Epidermal melanocyte (primary cell): Measurements from ENCODE around the gene TOP2B.

Source experiments
- DNase-seq: peaks from one replicate; pipeline ENCODE4 v3.0.0; 2011; ENCODE audit warnings: low spot score; ENCODE audit not compliant: insufficient read length

TOP2B gene

GRCh38 chr3:25585361-25586166 is 79.1 kb downstream of the TOP2B start:
- DNase-seq: peak; percentile 28

- DNase-seq: no peak
Observed at GRCh38 chr3:25584011-25584789, 80.5 kb downstream of the TOP2B start.

GRCh38 chr3:25583343-25583742 is 81.4 kb downstream of the TOP2B start:
- DNase-seq: no peak

GRCh38 chr3:25582242-25582641 is 82.5 kb downstream of the TOP2B start:
- DNase-seq: peak; percentile 45

- no peak for DNase-seq
Observed at GRCh38 chr3:25581823-25582222, 82.9 kb downstream of the TOP2B start.

GRCh38 chr3:25581335-25581734 is 83.4 kb downstream of the TOP2B start:
- no peak for DNase-seq

- no peak for DNase-seq
Observed at GRCh38 chr3:25580534-25580933, 84.2 kb downstream of the TOP2B start.

- DNase-seq: no peak
Observed at GRCh38 chr3:25578059-25578458, 86.6 kb downstream of the TOP2B start.

GRCh38 chr3:25576831-25577454 is 87.8 kb downstream of the TOP2B start:
- DNase-seq: no peak

- no peak for DNase-seq
Observed at GRCh38 chr3:25576146-25576545, 88.6 kb downstream of the TOP2B start.

GRCh38 chr3:25575001-25575400 is 89.7 kb downstream of the TOP2B start:
- DNase-seq: no peak

GRCh38 chr3:25574172-25574765 is 90.4 kb downstream of the TOP2B start:
- DNase-seq: no peak

- no peak for DNase-seq
Observed at GRCh38 chr3:25573386-25574171, 91.1 kb downstream of the TOP2B start.

GRCh38 chr3:25572919-25573385 is 91.8 kb downstream of the TOP2B start:
- no peak for DNase-seq

GRCh38 chr3:25572336-25572735 is 92.4 kb downstream of the TOP2B start:
- DNase-seq: no peak

GRCh38 chr3:25571285-25571684 is 93.4 kb downstream of the TOP2B start:
- DNase-seq: no peak

GRCh38 chr3:25568525-25569078 is 96.1 kb downstream of the TOP2B start:
- no peak for DNase-seq

GRCh38 chr3:25567806-25568524 is 96.7 kb downstream of the TOP2B start:
- DNase-seq: no peak

GRCh38 chr3:25567388-25567787 is 97.3 kb downstream of the TOP2B start:
- DNase-seq: no peak

GRCh38 chr3:25566358-25566920 is 98.3 kb downstream of the TOP2B start:
- DNase-seq: no peak
